Activated CD4-positive, alpha-beta T cell treated with anti-CD3 and anti-CD28 coated beads, Interleukin-2, amount 50 U/mL, for 48 hours (primary cell): Measurements from ENCODE around the gene TXNRD1.
"Not testable (repeated sequence)": the region's sequence is repeated elsewhere in the genome, so short reads cannot be mapped to it uniquely, and the experiment has no call there.

ENCODE experiments used
- DNase-seq, 2 experiments: peaks; one replicate each; pipeline ENCODE4 v3.0.0-alpha.2; 2020

TXNRD1 gene

GRCh38 chr12:104242546-104243206, 27.1 kb downstream of the TXNRD1 start:
- DNase-seq = no peak

- DNase-seq = no peak
These were observed 28.0 kb downstream of the TXNRD1 start for GRCh38 chr12:104243551-104243950.

GRCh38 chr12:104243971-104244370, 28.4 kb downstream of the TXNRD1 start:
- no peak for DNase-seq

GRCh38 chr12:104247698-104248097, 32.1 kb downstream of the TXNRD1 start:
- DNase-seq = no peak

- DNase-seq = no peak
These were observed 32.9 kb downstream of the TXNRD1 start for GRCh38 chr12:104248444-104248843.

GRCh38 chr12:104249017-104249416, 33.4 kb downstream of the TXNRD1 start:
- DNase-seq = no peak

- DNase-seq = no peak
These were observed 34.3 kb downstream of the TXNRD1 start for GRCh38 chr12:104249898-104250297.

GRCh38 chr12:104250366-104251125, 35.0 kb downstream of the TXNRD1 start:
- DNase-seq = no peak

- DNase-seq = no peak
These were observed 42.4 kb downstream of the TXNRD1 start for GRCh38 chr12:104257913-104258472.

- no peak for DNase-seq
These were observed 43.0 kb downstream of the TXNRD1 start for GRCh38 chr12:104258476-104259067.

GRCh38 chr12:104263026-104263425, 47.4 kb downstream of the TXNRD1 start:
- no peak for DNase-seq

GRCh38 chr12:104263580-104264358, 48.2 kb downstream of the TXNRD1 start:
- DNase-seq = no peak

GRCh38 chr12:104265436-104265835, 49.9 kb downstream of the TXNRD1 start:
- not testable (repeated sequence) for DNase-seq

- DNase-seq = no peak
These were observed 57.4 kb downstream of the TXNRD1 start for GRCh38 chr12:104272938-104273337.

- DNase-seq = no peak
These were observed 57.9 kb downstream of the TXNRD1 start for GRCh38 chr12:104273503-104273902.

- DNase-seq = no peak
These were observed 59.2 kb downstream of the TXNRD1 start for GRCh38 chr12:104274811-104275210.

GRCh38 chr12:104275689-104276088, 60.1 kb downstream of the TXNRD1 start:
- no peak for DNase-seq

- DNase-seq = no peak
These were observed 60.9 kb downstream of the TXNRD1 start for GRCh38 chr12:104276273-104277131.

- DNase-seq = no peak
These were observed 63.6 kb downstream of the TXNRD1 start for GRCh38 chr12:104279164-104279563.

GRCh38 chr12:104280111-104280510, 64.5 kb downstream of the TXNRD1 start:
- DNase-seq = no peak

GRCh38 chr12:104280717-104281458, 65.3 kb downstream of the TXNRD1 start:
- no peak for DNase-seq
